Measurements from ENCODE around the gene SND1.

- TF ChIP-seq CTCF (conservative IDR thresholded peaks at IDR 0.05; ENCODE audit: low read depth, low read length) (no peak), EZH2phosphoT487 (IDR thresholded peaks at IDR 0.05; ENCODE audit: borderline replicate concordance, low read length) (no peak), EZH2 (IDR thresholded peaks at IDR 0.05; ENCODE audit: low read length, unreplicated experiment) (no peak)
These were observed 196.2 kb downstream of the SND1 start for GRCh38 chr7:127848241-127848640.

Data from PC-3 (cell line).